HEK293T (cell line): ENCODE results near the gene ARHGAP25.

Experiments
- CTCF ChIA-PET: fragments of 350-600 bp; formaldehyde crosslinking; extraction: SDS; loops from one replicate; lab custom pipeline; 2021; ENCODE audit warnings: antibody characterized with exemption, inconsistent platforms; lab: Yijun Ruan, JAX
- POLR2A ChIA-PET: fragments of 350-600 bp; formaldehyde crosslinking; extraction: SDS; loops from one replicate; lab custom pipeline; 2020; ENCODE audit warnings: antibody characterized with exemption, inconsistent platforms; lab: Yijun Ruan, JAX
- DNase-seq: peaks from one replicate; pipeline ENCODE4 v3.0.0; 2012; ENCODE audit warnings: mixed read lengths; ENCODE audit errors: extremely low spot score
- ARNT ChIP-seq: fragments of 450-650 bp; IDR thresholded peaks from 2 replicates; pipeline ENCODE4 v1.6.1; 2017; ENCODE audit warnings: mild to moderate bottlenecking
- BHLHE40 ChIP-seq: fragments of 450-650 bp; IDR thresholded peaks from 2 replicates; pipeline ENCODE4 v1.6.1; 2016; ENCODE audit warnings: mild to moderate bottlenecking, moderate library complexity, borderline replicate concordance
- CTBP1 ChIP-seq: fragments of 450-650 bp; IDR thresholded peaks from 2 replicates; pipeline ENCODE4 v1.6.1; 2016; ENCODE audit warnings: borderline replicate concordance
- ELF4 ChIP-seq: fragments of 450-650 bp; IDR thresholded peaks from 2 replicates; pipeline ENCODE4 v1.6.1; 2017; ENCODE audit warnings: antibody characterized with exemption
- FOXA1 ChIP-seq: fragments of 450-650 bp; IDR thresholded peaks from 2 replicates; pipeline ENCODE4 v1.6.1; 2016; ENCODE audit warnings: mild to moderate bottlenecking
- FOXK2 ChIP-seq: fragments of 450-650 bp; IDR thresholded peaks from 2 replicates; pipeline ENCODE4 v1.6.1; 2016; ENCODE audit warnings: mild to moderate bottlenecking
- FOXM1 ChIP-seq: fragments of 450-650 bp; IDR thresholded peaks from 2 replicates; pipeline ENCODE4 v1.6.1; 2017; ENCODE audit warnings: mild to moderate bottlenecking, borderline replicate concordance
- HDGF ChIP-seq: fragments of 450-650 bp; IDR thresholded peaks from 2 replicates; pipeline ENCODE4 v1.6.1; 2017; ENCODE audit warnings: antibody characterized with exemption, borderline replicate concordance
- L3MBTL2 ChIP-seq: fragments of 450-650 bp; conservative IDR thresholded peaks from 2 replicates; pipeline ENCODE4 v1.6.1; 2016; ENCODE audit warnings: mild to moderate bottlenecking
- LEF1 ChIP-seq: fragments of 450-650 bp; IDR thresholded peaks from 2 replicates; pipeline ENCODE4 v1.6.1; 2017; ENCODE audit warnings: mild to moderate bottlenecking, borderline replicate concordance
- NFRKB ChIP-seq: fragments of 450-650 bp; IDR thresholded peaks from 2 replicates; pipeline ENCODE4 v1.6.1; 2016; ENCODE audit warnings: mild to moderate bottlenecking, moderate library complexity
- SP1 ChIP-seq: fragments of 450-650 bp; IDR thresholded peaks from 2 replicates; pipeline ENCODE4 v1.6.1; 2017
- SUZ12 ChIP-seq: fragments of 450-650 bp; IDR thresholded peaks from 2 replicates; pipeline ENCODE4 v1.6.1; 2016; ENCODE audit warnings: mild to moderate bottlenecking
- TARDBP ChIP-seq: fragments of 450-650 bp; IDR thresholded peaks from 2 replicates; pipeline ENCODE4 v1.6.1; 2016
- ZNF384 ChIP-seq: fragments of 450-650 bp; IDR thresholded peaks from 2 replicates; pipeline ENCODE4 v1.6.1; 2016
- TF ChIP-seq, protein P1 (sequence below): fragments of 450-650 bp; IDR thresholded peaks from 2 replicates; pipeline ENCODE4 v1.6.1; 2016

Gene ARHGAP25

DNA sequence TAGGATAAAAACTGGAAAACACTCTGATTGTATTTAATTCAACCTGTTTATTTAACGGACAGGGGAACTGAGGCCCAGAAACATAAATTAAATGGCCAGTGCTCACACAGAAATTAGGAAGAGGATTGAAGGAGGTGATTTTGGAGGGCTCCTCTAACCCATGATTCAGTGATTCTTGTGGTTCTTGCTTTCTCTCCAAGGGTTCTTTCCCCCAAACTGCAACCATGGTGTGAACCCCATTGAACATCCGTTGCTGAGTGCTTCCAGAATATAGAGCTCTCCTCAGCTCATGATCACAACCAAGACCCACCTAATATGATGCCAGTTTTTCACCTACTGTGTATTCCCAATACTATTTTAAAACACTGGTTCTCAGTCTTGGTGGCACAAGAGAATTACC, 95.1 kb downstream of the ARHGAP25 start:
- CTCF ChIA-PET: interaction anchor here (1.0 to 1.1 kb wide), 2 partner anchors 13 to 366 kb away, joined by 3 read pairs; no protein-coding TSS in a partner anchor
- TF ChIP-seq ELF4 (no peak), HDGF (no peak), BHLHE40 (no peak), TARDBP (no peak), ARNT (no peak), FOXA1 (no peak), CTBP1 (no peak), FOXM1 (no peak), FOXK2 (no peak), L3MBTL2 (no peak), SP1 (no peak), ZNF384 (no peak), SUZ12 (no peak), LEF1 (no peak), NFRKB (no peak)
- TF ChIP-seq, protein P1, sequence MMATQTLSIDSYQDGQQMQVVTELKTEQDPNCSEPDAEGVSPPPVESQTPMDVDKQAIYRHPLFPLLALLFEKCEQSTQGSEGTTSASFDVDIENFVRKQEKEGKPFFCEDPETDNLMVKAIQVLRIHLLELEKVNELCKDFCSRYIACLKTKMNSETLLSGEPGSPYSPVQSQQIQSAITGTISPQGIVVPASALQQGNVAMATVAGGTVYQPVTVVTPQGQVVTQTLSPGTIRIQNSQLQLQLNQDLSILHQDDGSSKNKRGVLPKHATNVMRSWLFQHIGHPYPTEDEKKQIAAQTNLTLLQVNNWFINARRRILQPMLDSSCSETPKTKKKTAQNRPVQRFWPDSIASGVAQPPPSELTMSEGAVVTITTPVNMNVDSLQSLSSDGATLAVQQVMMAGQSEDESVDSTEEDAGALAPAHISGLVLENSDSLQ: no peak
- DNase-seq: no peak
- POLR2A ChIA-PET: no interaction called here

DNA sequence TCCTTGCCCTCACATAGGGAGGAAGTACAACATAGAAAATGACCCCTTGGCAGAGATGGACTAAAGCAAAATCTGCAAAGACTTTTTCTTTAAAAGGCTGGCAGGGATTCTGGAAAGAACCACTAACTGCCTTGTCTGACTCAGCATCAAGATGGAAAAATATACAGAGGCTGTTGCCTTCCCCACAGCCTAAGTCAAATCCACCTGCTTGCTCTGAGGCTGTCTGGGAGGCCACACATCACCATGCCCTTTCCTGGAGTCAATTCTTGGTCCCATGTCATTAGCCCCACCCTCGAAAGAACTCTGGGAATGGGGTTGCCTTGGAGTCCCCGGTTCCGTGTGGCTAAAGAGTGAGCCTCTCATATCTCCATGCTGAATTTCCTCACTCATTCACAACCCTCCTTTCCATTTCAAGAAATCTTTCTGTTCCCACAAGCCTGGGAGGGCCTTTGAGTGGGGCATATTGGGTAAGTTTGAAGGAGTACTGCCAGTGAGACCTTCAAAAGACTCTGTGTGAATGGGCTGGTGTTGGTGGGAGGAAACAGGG, 97.1 kb downstream of the ARHGAP25 start:
- DNase-seq: no peak
- TF ChIP-seq FOXA1: no peak
- TF ChIP-seq BHLHE40: no peak
- TF ChIP-seq, protein P1: no peak
- CTCF ChIA-PET: no interaction called here
- POLR2A ChIA-PET: no interaction called here

DNA sequence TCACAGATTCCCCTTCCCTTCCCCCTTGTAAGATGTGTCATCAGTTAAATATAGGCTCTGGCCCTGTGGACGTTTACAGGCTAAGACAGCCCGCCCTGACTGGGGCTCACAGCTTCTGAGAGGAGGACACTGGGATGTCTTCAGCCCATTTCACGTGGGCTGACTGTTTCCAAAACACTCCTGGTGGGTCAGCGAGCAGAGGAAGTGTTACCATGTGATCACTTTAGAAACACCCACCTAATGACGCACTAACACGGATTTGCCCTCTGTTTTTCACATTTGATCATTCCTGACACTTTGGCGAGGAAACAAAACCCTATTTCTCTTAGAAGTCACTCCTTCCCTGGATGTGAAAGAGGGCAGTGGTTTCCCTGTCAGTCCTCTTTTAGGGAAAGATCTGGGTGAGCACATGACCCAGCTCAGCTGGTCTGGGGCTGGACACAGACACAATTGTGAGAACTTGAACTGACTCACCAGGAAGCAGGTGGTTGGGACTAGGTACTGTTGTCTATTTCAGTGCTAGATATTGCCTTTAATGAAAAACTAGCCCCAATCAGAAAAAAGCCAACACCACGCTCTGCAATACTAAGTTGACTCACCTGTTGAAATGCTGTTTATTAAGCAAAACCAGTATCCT, 97.7 kb downstream of the ARHGAP25 start:
- ChIA-PET CTCF (no interaction called here), POLR2A (no interaction called here)
- TF ChIP-seq HDGF: no peak
- no peak for TF ChIP-seq FOXK2
- no peak for TF ChIP-seq NFRKB
- TF ChIP-seq LEF1: no peak
- no peak for TF ChIP-seq ARNT
- TF ChIP-seq, protein P1: no peak
- TF ChIP-seq FOXM1: no peak
- no peak for TF ChIP-seq FOXA1
- TF ChIP-seq TARDBP: no peak
- TF ChIP-seq ZNF384: no peak
- TF ChIP-seq CTBP1: no peak
- TF ChIP-seq SP1: no peak
- TF ChIP-seq BHLHE40: no peak
- no peak for TF ChIP-seq SUZ12
- no peak for TF ChIP-seq ELF4
- no peak for DNase-seq

DNA sequence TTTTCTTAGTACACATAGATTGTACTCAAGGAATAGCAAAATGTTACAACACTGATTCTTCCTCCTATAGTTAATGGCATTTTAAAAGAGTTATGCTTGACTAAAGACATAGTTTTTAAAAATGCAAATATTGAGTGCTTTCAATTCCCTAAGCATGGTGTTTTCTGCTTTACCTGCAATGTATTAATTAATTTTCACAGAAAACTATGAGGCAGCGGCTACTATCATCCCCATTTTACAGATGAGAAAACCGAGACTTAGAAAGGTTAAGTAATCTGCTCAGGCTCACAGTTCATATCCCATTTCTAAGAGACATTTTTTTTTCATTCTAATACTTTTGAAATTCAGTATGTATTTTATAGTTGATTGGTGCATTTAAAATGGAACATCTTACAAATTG, 98.6 kb downstream of the ARHGAP25 start:
- ChIA-PET POLR2A (no interaction called here), CTCF (no interaction called here)
- DNase-seq: no peak
- TF ChIP-seq FOXA1 (no peak), NFRKB (no peak), CTBP1 (no peak), FOXK2 (no peak), SUZ12 (no peak), BHLHE40 (no peak), ZNF384 (no peak), SP1 (no peak), FOXM1 (no peak), TARDBP (no peak), ARNT (no peak), L3MBTL2 (no peak), LEF1 (no peak), HDGF (no peak), ELF4 (no peak)
- TF ChIP-seq, protein P1: no peak

DNA sequence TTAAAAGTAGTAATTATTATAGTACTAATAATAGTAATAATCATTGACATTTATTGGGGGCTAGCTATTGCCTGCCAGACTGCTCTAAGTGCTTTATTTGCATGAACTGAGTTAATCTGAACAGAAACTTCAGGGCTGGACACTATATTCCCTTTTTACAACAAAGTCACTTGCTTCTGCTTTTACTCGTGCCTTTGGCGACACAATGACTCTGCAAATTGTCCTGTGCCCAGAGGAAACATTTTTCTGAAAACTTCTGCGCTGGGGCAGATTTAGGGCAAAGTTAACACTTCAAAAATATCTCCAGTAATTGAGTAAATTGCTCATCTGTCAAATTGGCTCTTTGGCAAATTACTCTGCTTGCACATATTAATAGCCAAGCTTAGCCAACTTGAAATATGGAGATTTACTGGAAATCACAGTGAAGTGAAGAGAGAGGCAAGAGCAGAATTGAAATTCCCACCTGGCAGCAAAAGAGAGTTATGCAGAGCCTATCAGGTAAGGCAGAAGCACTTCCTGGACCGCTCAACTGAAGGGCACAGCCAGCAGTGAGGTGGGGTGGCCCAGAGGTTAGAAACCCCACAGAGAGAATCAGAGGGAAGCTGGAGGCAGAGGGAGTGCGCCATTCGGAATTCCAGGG, 100.2 kb downstream of the ARHGAP25 start:
- TF ChIP-seq CTBP1 (no peak), LEF1 (no peak), ARNT (no peak), SP1 (no peak), BHLHE40 (no peak), FOXA1 (no peak), HDGF (no peak), FOXK2 (no peak), SUZ12 (no peak), TARDBP (no peak), ZNF384 (no peak), ELF4 (no peak), L3MBTL2 (no peak), NFRKB (no peak), FOXM1 (no peak)
- TF ChIP-seq, protein P1: no peak
- POLR2A ChIA-PET: no interaction called here
- CTCF ChIA-PET: no interaction called here
- DNase-seq: no peak
